Heart left ventricle (tissue), 16 donors: ENCODE results near the gene GADD45B. TPM values are rescaled to one million over a fixed set of nuclear protein-coding genes. Genes with fewer than 3 reads are reported as not detected.
"Not testable (repeated sequence)": the region's sequence is repeated elsewhere in the genome, so short reads cannot be mapped to it uniquely, and the experiment has no call there.

ENCODE experiments used
- ATAC-seq, 4 donors: fragments of 200-7000 bp; cut with Tn5 transposase; one replicate each; pipeline ENCODE4 v1.9.1; 2020 to 2022; ENCODE audit warnings: moderate library complexity in 4 of 4, mild to moderate bottlenecking in 3 of 4, moderate number of reproducible peaks in 1 of 4
- DNase-seq, 5 donors: peaks; one replicate each; pipeline ENCODE4 v3.0.0-alpha.2; 2020
- H3K27ac ChIP-seq, 12 donors: fragments of 200-600 bp; sonication (generic) in 4 of 12; one replicate each; pipeline versions ENCODE4 v1.5.0 to v1.8.0; 2016 to 2022; ENCODE audit warnings: mild to moderate bottlenecking in 2 of 12
- H3K27me3 ChIP-seq, 9 donors: fragments of 200-600 bp; sonication (generic) in 2 of 9; one replicate each; pipeline versions ENCODE4 v1.5.1 to v1.8.0; 2016 to 2022; ENCODE audit warnings: mild to moderate bottlenecking in 3 of 9
- H3K36me3 ChIP-seq, 9 donors: fragments of 200-600 bp; sonication (generic) in 2 of 9; one replicate each; pipeline versions ENCODE4 v1.5.0 to v1.8.0; 2018 to 2022; ENCODE audit warnings: mild to moderate bottlenecking in 2 of 9
- H3K4me1 ChIP-seq, 12 donors: fragments of 200-600 bp; sonication (generic) in 4 of 12; one replicate each; pipeline versions ENCODE4 v1.5.0 to v1.8.0; 2016 to 2022; ENCODE audit warnings: mild to moderate bottlenecking in 3 of 12
- H3K4me3 ChIP-seq, 12 donors: fragments of 200-600 bp; sonication (generic) in 4 of 12; one replicate each; pipeline versions ENCODE4 v1.5.0 to v1.8.0; 2017 to 2022; ENCODE audit warnings: mild to moderate bottlenecking in 9 of 12, moderate library complexity in 4 of 12
- H3K9me3 ChIP-seq, 12 donors: fragments of 200-600 bp; sonication (generic) in 4 of 12; one replicate each; pipeline versions ENCODE4 v1.5.0 to v1.8.0; 2016 to 2022; ENCODE audit warnings: mild to moderate bottlenecking in 1 of 12
- CTCF ChIP-seq, 12 donors: fragments of 200-600 bp; sonication (generic) in 4 of 12; IDR thresholded peaks; one replicate each; pipeline versions ENCODE4 v1.5.0 to v1.8.0; 2018 to 2022; ENCODE audit warnings: antibody characterized with exemption in 12 of 12, mild to moderate bottlenecking in 5 of 12
- POLR2A ChIP-seq, 2 donors: fragments of 450-650 bp; IDR thresholded peaks; one replicate each; pipeline ENCODE4 v1.6.1; 2017; ENCODE audit warnings: antibody characterized with exemption in 2 of 2, mild to moderate bottlenecking in 2 of 2, moderate library complexity in 2 of 2
- WGBS, 4 donors: extraction: QIAGEN DNeasy Blood & Tissue Kit in 2 of 4; methylation state at CpG; one replicate each; pipeline versions ENCODE4 v1.1.5 to v1.1.7; 2013 to 2018; 5-methylcytosine and 5-hydroxymethylcytosine counted together
- intact Hi-C, 10 donors: fragments of 100-400 bp; cut with DNase I; formaldehyde crosslinking; loops; one replicate each; pipeline versions ENCODE4 v1.11.1 to v1.14.2; 2022
- polyA plus RNA-seq, 2 donors: library from polyadenylated mRNA; stranded (reverse); fragments of 200-250 nt; gene quantifications; one replicate each; pipeline ENCODE4 v1.2.3, GENCODE V29; 2013
- total RNA-seq, 9 donors: library from RNA; depleted of rRNA in 2 of 9; stranded (reverse); fragments of >200 nt in 2 of 9; fragmentation: NEBNext Ultra II Directional in 3 of 9; extraction: Animal tissue kit (Norgen Biotek cat#: 25700) in 3 of 9; gene quantifications; one replicate each; pipeline versions ENCODE4 v1.1.0 to v1.2.4, GENCODE V29; 2016 to 2023
- donor health status: ischemic (EF 13 %, LVEDD 7.1; RV severe dilation, severe dysfunction).
- donor health status: healthy with polysubstance abuse.
- donor health status: DM: no; HTN: yes; CAD: no.
- donor health status: DM: no; HTN: no; CAD: no.
- donor health status: ischemic (EF 25% LVEDD 6.9; RV normal size, moderate dysfunction).
- donor health status: ischemic (EF 25% LVEDD 5.7; RV mildly dilated, moderate dysfunction).
- donor health status: healthy.
- donor health status: DM: yes; HTN: yes; CAD: no.
- donor health status: ischemic (EF 35%, LVEDD 5.7; RV mildly dilated, moderate dysfunction).
- donor health status: nonischemic (EF 11% LVEDD 7.7; RV severe dilation, severe dysfunction).
- donor health status: DM: yes; HTN: yes; CAD: no.
- donor health status: PGD.
- donor health status: ischemic (EF 29% LVEDD 5.4; RV normal size, mild dysfunction).
- donor health status: nonischemic (EF 23%, LVEDD 6.1; RV moderate dilation, normal function).

GADD45B gene
- total and polyA plus RNA-seq, 11 donors, result 20.3 to 155 (median 47.3) TPM

- TF ChIP-seq CTCF (IDR thresholded peaks at IDR 0.05) (no peak), POLR2A (IDR thresholded peaks at IDR 0.05) (no peak)
- WGBS, 4 donors, result 81 to 96% (median 93%) methylated on average over 5 of the region's 5 CpGs
Measured at GRCh38 chr19:2458054-2458453, 17.9 kb upstream of the GADD45B start.

GRCh38 chr19:2458776-2459175 lies 17.2 kb upstream of the GADD45B start:
- 82 to 95% (median 87%) methylated on average over 10 of the region's 10 CpGs for WGBS, 4 donors
- intact Hi-C loops, H3K27me3 ChIP-seq: not testable (repeated sequence)

More at GRCh38 chr19:2458054-2458453, 17.9 kb upstream of the GADD45B start:
- Histone ChIP-seq H3K4me1 (peaks cover 0 to 36% (median 21%) of the 10 kb centered on the region in 12 donors), H3K9me3 (no peaks in the 10 kb centered on the region), H3K36me3 (no peaks in the 10 kb centered on the region), H3K27me3 (no peaks in the 10 kb centered on the region), H3K27ac (no peak overlapping the region), H3K4me3 (no peak overlapping the region)
- intact Hi-C loops, result no loop called here
- ATAC-seq, result no peak
- no peak for DNase-seq

GRCh38 chr19:2460245-2460644 lies 15.7 kb upstream of the GADD45B start:
- Histone ChIP-seq H3K36me3 (no peaks in the 10 kb centered on the region), H3K9me3 (no peaks in the 10 kb centered on the region), H3K27ac (no peak overlapping the region), H3K4me1 (peaks cover 0 to 36% (median 22%) of the 10 kb centered on the region in 12 donors), H3K4me3 (no peak overlapping the region), H3K27me3 (no peaks in the 10 kb centered on the region)
- no peak for TF ChIP-seq CTCF (IDR thresholded peaks at IDR 0.05)
- no peak for TF ChIP-seq POLR2A (IDR thresholded peaks at IDR 0.05)
- WGBS, 4 donors, result 91 to 98% (median 94%) methylated on average over 1 of the region's 1 CpG
- intact Hi-C loops, result loop anchor here in 1 of 10 donors (10.0 kb wide), 1 partner anchor 635 kb away; the partner anchor contains the start of gene GNA11
- DNase-seq, result no peak
- ATAC-seq, result no peak

More at GRCh38 chr19:2458776-2459175, 17.2 kb upstream of the GADD45B start:
- not testable (repeated sequence) for DNase-seq, H3K27ac ChIP-seq, H3K9me3 ChIP-seq, H3K36me3 ChIP-seq, H3K4me3 ChIP-seq, ATAC-seq
- peaks cover 0 to 36% (median 22%) of the 10 kb centered on the region in 12 donors for H3K4me1 ChIP-seq

- WGBS, 4 donors, result 4 to 7% (median 6%) methylated on average over 36 to 62 of the region's 62 CpGs
- peak overlapping the region; percentile 4 to 76 (median 58) for H3K4me3 ChIP-seq
- H3K27ac ChIP-seq, result peak overlapping the region in 2 of 12 donors; percentile 56 to 74
- peak in 1 of 12 donors; percentile 17 for TF ChIP-seq CTCF (IDR thresholded peaks at IDR 0.05)
- no peak for TF ChIP-seq POLR2A (IDR thresholded peaks at IDR 0.05)
- no peaks in the 10 kb centered on the region for H3K27me3 ChIP-seq
- H3K36me3 ChIP-seq, result no peaks in the 10 kb centered on the region
- DNase-seq (peak in 4 of 5 donors; percentile 59 to 84 (median 70)), ATAC-seq (peak in 3 of 4 donors; percentile 47 to 76 (median 74))
- H3K9me3 ChIP-seq, result no peaks in the 10 kb centered on the region
- intact Hi-C loops, result loop anchor here in 1 of 10 donors (10.0 kb wide), 1 partner anchor 633 kb away; the partner anchor contains the start of gene GNA11
- peaks cover 0 to 27% (median 15%) of the 10 kb centered on the region in 12 donors for H3K4me1 ChIP-seq
Measured at GRCh38 chr19:2461751-2462634, 13.9 kb upstream of the GADD45B start.
